ENCODE results near the gene PSMA2.

Gene PSMA2

DNA sequence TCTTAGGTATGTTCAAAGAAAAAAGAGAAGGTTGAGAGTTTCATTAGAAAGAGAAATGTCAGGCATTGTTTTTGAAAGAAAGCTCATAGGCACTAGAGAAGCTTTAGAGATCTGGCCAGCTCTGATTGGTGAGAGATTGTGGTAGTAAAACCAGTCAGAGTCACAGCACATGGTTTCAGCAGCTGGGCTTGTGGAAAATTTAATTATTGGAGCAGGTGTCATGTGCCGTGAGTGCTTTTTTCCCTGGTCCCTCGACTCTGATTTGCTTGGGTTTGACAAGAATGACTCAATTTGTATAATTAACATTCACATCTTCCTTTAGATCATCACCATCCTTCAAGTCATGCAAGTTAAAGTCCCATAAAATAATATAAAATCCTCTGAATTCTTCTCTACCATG lies 35.4 kb upstream of the PSMA2 start:
- no peak overlapping the region for H3K27ac ChIP-seq
- TF ChIP-seq, protein P1, sequence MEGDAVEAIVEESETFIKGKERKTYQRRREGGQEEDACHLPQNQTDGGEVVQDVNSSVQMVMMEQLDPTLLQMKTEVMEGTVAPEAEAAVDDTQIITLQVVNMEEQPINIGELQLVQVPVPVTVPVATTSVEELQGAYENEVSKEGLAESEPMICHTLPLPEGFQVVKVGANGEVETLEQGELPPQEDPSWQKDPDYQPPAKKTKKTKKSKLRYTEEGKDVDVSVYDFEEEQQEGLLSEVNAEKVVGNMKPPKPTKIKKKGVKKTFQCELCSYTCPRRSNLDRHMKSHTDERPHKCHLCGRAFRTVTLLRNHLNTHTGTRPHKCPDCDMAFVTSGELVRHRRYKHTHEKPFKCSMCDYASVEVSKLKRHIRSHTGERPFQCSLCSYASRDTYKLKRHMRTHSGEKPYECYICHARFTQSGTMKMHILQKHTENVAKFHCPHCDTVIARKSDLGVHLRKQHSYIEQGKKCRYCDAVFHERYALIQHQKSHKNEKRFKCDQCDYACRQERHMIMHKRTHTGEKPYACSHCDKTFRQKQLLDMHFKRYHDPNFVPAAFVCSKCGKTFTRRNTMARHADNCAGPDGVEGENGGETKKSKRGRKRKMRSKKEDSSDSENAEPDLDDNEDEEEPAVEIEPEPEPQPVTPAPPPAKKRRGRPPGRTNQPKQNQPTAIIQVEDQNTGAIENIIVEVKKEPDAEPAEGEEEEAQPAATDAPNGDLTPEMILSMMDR (conservative IDR thresholded peaks at IDR 0.05), result no peak
- TF ChIP-seq ZFX (IDR thresholded peaks at IDR 0.05), result no peak

DNA sequence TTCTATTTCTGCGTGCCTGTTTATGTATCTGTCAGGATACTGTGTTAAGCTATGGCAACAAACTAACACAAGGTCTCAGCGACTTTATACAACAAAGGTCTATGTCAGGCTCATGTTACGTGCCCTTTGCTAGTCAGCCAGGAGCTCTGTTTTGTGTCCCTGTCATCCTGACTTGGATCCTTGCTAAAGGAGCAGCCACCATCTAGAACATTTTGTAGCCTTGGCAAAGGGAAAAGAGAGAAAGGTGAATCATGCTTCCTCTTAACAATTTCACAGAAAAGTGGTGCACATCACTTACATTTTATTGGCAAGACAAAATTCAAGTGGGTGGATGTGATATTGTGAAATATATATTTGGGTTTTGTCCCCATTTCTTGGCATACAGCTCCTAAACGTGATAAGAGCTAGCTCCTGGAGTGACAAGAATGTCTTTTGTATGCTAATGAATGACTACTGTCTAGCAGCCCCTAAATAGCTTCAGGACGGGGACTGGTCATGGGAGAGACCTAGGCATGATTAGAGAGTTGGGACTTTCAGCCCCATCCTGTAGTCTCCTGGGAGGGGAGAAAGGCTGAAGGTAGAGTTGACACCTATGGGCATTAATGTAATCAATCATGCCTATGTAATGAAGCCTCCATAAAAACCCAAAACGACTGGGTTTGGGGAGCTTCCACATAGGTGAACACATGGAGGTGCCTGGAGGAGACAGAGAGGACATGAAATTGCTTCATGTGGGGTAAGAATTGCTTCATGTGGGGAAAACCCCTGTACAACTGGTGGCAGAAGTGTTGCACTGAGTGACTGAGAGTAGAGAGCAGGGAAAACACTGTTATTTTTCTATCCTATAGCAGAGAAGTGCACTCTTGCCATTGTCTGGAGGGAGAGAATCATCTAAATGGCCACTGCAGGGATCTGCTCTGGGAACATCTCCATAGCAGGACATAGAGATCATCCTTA lies 33.2 kb upstream of the PSMA2 start:
- TF ChIP-seq, protein P1 (conservative IDR thresholded peaks at IDR 0.05), result no peak
- no peak for TF ChIP-seq ZFX (IDR thresholded peaks at IDR 0.05)
- no peak overlapping the region for H3K27ac ChIP-seq

DNA sequence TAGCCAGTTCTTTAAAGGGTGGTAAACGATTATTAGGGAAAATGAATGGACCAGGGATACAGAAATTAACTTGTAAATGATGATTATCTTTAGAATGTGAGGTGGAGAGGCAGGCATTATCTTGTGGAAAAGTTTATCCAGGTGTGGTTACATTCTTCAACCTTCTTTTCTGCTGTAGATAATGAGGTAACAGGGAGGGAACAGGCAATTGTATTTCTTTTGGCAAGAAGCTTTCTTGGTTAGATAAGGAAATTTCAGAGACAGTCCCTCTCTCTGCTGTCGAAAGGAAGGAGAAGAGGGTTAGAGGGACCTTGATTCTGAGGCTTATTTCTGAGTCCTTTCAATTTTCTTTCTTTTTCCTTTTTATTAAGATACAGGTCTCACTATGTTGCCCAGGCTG lies 32.3 kb upstream of the PSMA2 start:
- TF ChIP-seq, protein P1 (conservative IDR thresholded peaks at IDR 0.05), result no peak
- no peak for TF ChIP-seq ZFX (IDR thresholded peaks at IDR 0.05)
- H3K27ac ChIP-seq, result no peak overlapping the region

DNA sequence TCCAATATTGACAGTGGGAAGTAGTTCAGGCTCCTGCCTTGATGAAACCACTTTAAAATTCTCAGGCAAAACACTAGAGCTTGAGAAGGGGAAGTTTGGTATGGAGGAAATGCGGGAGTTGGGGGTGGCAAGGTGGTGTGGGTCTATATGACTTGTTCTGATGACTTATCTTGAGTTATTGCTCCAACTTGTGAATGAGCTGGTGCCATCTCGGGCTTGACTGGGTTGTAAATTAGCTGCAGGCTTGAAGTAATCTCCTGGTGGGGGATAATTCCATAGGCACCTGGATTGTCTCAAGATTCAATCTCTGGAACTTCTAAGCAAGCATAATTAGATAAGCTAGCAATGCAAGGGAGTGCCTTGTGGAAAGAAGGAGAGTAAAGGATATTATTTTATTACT lies 29.2 kb upstream of the PSMA2 start:
- TF ChIP-seq, protein P1 (conservative IDR thresholded peaks at IDR 0.05), result no peak
- no peak for TF ChIP-seq ZFX (IDR thresholded peaks at IDR 0.05)
- H3K27ac ChIP-seq, result no peak overlapping the region

DNA sequence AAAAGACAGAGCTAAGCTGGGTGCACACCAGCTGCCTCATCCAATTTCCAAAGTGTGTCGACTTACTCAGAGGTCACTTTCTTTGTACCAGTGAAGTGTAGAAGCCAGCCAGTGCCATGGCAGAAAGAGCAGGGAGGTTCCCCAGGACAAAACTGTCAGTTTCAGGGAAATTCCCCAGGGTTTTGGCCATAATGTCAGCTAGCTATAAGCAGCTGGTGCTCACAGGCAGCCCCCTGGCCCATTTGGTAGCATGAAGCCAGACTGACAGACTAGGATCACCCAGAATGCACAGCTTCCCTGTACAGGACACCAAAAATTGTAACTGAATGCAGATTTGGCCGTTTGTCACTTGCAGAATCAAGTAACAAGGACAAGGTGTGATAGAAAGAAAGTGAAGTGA lies 28.8 kb upstream of the PSMA2 start:
- TF ChIP-seq, protein P1 (conservative IDR thresholded peaks at IDR 0.05), result no peak
- no peak for TF ChIP-seq ZFX (IDR thresholded peaks at IDR 0.05)
- no peak overlapping the region for H3K27ac ChIP-seq

DNA sequence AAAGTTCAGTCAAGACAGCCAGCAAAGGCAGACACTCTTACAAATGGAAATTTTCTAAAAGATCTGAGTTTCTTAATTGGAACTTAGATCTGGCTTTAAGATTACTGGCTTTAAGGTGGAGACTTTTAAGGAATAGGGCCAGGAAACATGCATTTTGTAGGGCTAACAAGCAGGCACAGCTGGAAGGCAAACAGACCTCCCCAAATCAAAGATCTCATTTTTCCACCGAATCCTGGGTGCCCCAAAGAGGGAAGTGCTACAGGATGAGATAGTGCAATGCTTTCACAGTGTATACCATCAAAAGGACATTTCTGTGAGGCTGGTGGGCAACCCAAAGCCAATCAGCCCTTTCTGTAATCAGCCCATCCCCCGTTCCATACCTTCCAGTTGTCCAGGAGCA lies 27.6 kb upstream of the PSMA2 start:
- TF ChIP-seq ZFX (IDR thresholded peaks at IDR 0.05), result no peak
- TF ChIP-seq, protein P1 (conservative IDR thresholded peaks at IDR 0.05), result no peak
- no peak overlapping the region for H3K27ac ChIP-seq

DNA sequence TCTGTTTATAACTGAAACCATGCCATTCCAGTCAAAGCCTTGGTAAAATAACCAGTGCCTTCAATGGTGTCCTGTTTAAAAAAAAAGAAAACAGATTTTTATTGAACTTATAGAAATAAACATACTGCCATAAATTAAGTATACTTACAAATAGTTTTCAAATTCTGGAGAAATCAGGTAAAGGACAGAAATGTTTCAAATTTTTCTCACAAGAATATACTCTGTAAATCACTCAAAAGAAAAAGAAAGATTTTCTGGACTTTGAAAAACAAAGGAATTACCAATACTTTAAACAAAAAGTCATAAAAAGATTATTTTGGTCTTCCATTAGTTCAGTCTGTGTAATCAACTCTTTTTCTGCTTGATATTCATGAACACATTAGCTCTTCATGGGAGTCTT lies 24.1 kb upstream of the PSMA2 start:
- TF ChIP-seq, protein P1 (conservative IDR thresholded peaks at IDR 0.05), result no peak
- TF ChIP-seq ZFX (IDR thresholded peaks at IDR 0.05), result no peak
- H3K27ac ChIP-seq, result no peak overlapping the region
